IPS DF 19.7 (cell line): ENCODE data around the gene EIF4E1B.

ENCODE experiments used
- DNase-seq: peaks from one replicate; pipeline ENCODE4 v3.0.0-alpha.2; 2013; ENCODE audit warnings: low read depth, low spot score

Gene EIF4E1B

DNA sequence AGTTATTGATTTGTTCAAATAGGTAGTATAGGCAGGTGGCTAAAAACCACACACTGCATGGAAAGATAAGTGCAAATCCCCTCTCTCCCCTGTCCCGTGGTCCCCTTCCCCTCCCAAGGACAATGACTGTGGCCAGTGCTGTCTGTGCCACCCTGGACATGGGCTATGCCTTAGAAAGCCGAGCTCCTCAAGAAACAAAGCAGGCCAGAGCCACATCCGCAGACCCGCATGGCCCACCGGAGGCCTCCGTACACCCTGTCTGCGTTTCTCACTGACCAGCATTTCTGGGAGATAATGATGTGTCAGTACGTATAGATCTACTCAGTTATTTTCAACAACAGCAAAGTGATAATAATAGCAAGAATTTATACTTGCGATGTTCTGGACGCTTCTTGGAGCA is 33.1 kb downstream of the EIF4E1B start:
- DNase-seq: no peak

DNA sequence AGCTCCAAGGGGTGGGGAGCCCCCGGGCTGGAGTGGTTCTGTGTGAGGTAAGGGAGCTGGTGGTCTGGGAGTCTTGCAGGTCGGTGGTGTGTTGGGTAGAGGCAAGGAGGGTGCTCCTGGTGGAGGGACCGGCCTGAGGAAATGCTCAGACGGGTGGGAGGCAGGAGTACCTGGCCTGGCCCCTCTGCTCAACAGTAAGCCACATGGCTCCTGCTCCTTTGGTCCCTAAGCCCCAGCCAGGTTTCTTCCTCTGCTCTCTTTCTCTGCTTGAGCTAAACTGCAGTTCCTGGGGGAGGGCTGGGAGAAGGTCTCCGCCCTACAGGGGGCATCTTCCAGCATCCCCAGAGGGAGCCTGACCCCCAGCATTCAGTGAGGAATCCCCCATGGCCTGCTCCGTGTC is 34.0 kb downstream of the EIF4E1B start:
- no peak for DNase-seq

DNA sequence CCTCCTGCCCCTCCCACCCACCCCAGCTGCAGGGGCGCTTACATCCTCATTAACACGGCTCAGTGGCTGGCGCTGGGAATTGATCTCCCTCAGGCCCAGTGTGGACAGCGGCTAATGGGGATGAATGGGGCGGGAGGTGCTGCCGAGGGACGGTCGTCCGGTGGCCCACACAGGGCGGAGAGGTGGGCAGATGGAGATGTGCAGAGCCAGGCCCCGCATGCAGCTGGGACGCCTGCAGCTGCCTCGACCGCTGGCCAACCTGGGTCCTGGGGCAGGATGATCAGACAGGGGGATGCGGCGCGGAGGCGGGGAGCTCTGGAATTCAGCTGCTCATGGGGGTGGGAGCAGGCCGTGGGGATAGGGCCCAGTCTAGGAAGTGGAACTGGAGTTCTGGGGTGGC is 34.4 kb downstream of the EIF4E1B start:
- DNase-seq: no peak

DNA sequence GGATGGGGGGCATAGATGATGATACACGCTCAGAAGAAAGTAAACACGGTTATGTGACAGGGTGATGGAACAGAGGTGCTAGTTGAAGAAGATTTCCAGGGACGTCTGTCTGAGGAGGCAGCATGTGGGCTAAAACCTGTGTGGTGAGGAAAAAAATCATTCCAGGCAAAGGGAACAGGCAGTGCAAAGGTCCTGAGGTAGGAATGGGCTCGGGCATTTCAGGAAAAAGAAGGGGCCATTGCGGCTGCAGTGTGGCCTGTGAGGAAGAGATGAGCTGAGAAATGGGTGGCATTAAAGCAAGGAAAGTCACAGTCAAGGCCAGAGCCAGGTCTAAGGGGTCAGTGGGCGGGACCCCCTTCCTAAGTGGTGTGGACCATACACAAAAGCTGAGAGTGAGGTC is 35.0 kb downstream of the EIF4E1B start:
- DNase-seq: no peak

DNA sequence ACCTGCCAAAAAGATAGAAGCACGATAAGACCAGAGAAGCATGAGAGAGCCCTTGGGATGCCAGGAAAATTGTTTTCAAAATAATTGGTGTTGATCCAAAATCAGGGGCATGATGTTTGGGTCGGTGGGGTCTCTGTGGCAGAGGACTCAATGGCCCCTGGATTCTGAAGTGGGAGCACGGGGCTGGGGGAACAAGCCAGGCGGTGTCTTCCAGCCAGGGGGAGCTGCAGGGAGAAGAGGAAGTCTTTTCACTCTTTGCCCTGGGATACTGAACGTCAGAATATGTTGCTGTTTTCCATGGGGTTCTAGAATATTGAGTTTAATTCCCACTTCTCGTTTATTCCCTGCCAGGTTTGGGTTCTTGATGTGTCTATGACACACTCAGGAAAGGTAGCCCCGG is 37.2 kb downstream of the EIF4E1B start:
- no peak for DNase-seq

DNA sequence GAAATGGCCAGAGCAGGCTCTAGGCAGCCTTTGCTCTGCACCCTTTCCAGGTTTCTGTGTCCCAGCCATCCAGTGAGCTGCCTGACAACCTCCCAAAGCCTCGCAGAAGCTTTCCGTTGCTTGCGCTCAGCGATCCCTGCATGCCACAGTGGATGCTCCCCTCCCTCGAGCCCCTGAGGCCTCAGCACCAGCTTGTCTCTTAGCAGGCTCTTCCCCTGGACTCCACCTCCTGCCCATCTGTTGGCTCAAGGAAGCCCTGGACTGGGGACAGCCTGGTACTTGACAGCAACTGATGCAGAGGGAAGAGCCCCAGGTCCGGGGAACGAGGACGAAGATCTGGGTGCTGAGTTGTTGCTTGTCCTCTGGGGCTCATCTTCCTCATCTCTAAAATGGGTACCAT is 40.0 kb downstream of the EIF4E1B start:
- no peak for DNase-seq

DNA sequence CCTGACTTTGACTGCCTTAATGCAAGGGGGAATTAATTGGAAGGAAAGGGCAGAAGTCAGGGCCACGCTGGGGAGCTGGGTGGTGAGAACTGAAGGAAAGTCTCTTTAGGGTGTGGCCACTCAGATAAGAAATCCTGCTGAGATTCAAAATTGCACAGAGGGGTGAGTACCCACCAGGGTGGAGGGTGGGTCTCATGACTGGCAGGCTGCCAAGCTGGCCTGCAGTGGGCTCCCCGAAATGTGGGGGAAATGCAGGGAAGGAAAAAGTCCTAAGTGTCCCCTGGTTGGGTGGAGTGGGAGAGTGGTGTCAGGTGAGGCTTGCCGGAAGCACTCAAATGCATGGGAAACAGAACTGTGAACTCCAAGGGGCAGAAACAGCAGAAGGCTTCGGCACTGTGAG is 40.9 kb downstream of the EIF4E1B start:
- no peak for DNase-seq

DNA sequence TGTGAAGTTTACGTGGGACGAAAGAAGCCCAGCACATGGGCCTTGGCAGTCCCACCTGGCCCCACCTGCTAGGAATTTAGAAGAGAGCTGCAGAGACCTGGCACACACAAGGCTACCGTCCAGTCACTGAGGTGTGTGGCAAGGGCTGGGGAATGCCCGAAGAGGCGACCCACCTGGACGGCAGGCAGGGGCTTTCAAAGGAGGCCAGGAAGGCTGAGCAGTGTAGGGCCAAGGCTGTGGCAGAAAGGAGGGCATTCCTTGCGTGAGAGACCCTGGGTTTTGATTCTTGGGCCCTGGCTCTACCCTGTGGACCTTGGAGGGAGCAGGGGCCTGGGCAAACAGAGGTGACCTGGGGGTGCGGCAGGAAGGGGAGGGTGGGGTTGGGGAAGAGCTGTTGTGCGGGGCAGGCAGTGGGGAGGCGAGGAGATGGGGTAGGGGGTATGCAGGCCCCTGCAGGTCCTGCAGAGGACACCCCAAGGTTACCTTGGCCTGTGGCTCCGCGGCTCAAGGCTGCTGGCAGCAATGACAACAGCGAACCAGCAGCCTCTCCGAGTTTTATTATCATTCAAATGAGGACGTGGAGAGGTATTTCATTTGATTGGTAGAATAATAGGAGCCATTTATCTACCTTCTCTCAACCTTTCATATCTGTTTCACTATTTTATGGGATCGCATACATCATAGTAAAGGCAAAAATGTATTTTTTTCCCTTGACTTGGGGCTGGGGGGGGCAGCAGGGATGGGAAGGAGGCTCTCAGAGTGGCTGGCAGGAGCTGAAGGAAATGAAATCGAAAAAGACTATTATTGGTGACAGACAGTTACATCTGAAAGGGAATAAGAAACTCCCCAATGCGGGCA is 41.6 kb downstream of the EIF4E1B start:
- no peak for DNase-seq

DNA sequence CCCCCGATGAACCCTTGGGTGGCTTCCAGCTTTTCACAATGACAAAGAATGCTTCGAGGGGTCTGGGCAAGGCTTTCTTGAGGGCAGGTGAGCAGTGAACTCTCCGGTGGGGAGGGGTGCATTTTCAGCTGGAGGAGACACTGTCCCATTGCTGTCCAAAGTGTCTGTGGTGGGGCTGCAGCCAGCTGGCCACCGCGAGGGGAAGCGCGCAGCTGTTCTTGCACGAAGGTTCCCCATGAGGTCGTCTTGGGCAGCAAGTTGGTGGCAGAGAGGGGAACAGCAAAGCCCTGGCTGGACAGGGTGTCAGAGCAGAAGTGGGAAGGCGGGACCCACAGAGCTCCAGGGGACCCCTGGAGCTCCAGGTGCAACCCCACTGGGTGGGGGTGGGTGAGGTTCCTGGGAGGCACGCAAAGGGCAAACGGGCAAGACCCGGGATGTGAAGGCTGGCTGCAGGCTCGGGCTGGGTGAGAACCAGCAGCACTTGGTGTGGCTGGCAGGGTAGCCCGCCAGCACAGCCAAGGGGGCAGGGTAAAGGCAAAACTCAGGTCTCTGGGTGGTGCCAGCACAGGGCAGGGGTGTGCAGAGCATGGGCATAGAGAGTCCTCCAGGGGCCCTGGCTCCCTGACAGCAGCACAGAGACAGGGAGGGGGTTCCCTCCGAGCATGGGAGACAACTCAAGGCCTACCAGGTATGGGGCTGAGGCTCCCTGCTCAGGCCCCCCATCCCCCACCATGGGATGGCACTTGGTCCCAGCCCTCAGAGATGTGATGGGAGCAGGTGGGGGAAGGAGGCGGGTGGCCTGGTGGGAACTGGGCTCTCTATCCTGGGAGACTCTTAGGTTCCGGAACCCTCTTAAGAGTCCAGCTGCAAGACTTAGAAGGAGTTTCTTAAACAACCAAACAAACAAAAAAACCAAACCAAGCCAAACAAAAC is 43.4 kb downstream of the EIF4E1B start:
- no peak for DNase-seq

DNA sequence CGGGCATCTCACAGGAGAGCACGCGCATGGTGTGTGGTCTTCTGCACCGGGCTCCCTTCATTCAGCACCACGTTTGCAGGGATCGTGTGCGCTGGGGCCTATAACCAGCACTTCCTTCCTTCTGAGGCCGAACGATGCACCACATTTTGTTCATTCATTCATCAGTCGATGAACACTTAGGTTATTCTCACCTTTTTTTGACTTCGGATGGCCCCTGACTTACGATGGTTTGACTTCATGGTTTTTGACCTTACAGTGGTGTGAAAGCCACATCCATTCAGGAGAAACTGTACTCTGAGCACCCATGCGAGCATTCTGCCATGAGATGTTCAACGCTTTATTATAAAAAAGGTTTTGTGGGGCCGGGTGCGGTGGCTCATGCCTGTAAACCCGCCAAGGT is 44.3 kb downstream of the EIF4E1B start:
- no peak for DNase-seq

DNA sequence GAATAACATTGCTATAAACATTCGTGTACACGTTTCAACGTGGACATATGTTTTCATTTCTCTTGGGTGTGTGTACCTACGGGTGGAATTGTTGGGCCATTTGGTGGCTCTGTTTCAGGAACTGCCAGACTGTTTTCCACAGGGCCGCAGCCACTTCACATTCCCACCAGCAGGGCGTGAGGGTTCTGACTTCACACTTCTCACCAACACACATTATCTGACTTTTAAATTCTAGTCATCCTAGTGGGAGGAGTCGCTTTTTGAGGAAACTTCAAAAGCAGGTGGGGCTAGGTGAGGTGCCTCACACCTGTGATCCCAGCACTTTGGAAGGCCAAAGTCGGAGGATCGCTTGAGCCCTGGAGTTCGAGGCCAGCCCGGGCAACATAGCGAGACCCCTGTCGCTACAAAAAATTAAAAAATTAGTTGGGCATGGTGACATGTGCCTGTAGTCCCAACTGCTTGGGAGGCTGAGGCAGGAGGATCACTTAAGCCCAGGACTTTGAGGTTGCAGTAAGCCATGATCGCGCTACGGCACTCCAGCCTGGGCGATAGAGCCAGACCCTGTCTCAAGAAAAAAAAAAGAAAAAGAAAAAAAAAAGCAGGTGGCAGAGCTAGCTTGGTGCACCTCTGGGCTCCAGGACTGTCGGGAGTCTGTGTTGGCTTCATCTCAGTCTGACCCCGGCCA is 45.3 kb downstream of the EIF4E1B start:
- no peak for DNase-seq

DNA sequence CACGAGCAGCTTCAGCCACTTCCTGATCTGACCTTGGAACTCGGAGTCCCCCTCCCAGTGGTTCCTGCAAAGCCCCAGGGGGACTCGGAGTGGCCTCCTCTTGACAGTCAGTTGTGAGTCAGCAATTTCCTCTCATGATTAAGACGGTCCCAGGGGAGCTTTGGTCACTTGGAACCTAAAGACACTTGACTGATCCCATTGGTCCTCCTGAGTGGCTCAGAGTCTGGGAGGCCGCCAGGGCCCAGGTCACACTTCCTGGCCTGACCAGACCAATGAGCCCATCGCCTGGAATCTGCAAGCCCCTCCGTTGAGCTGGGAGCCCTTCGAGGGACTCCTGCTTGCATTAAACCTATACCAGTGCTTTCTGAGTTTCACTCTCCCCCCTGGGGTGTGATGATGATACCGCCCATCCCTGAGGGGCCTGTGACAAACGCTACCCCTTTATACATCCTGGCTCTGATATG is 45.9 kb downstream of the EIF4E1B start:
- DNase-seq: no peak

DNA sequence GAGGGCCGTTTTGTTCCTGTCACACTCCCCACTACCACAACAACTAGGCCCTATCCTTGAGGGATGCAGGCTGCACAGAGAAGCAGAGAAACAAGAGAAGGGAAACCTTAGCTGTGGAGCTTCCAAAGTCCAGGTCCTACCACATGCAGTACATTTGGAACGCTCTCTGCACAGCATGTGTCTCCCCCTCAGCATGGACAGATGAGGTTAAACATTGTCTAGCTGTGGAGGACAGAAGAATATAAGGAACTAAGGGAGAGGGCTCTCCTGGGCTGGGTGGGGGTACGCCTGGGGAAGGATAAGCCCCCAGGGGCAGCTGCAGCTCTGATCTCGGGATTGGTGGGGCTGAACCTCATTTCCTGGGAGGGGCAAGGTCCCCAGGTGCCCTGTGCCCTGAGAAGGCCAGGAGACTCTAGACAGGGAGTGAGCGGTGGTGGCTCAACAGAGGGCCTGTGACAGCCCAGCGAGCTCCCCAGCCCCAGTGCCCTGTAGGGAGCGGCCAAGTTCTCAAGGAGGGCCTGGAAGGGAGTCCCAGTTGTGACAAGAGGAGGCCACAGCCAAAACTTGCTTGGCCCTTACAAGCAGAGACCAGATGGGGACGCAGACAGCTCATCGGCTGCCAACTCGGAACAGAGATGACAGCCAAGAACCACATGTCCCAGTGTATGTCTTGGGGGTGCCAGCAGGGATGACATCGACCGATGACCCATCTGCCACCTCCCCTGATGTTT is 46.9 kb downstream of the EIF4E1B start:
- no peak for DNase-seq

DNA sequence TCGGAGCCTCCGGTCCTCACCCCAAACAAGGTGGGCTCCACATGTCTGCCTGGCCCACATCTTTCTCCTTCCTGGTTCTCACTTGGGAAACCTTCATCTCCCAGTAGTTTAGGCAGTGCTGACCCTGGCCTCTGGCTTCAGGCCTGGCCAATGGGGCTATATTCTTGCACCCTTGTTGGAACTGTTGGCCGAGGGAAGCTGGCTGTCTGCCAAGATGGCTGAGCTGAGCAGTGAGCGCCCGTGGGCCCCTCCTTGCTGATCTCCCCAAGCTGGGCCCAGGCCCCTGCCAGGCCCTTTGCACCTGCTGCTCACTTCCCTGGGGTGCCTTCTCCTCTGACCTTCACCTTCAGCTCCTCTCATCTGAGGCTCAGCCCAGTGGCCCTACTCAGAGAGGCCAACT is 48.1 kb downstream of the EIF4E1B start:
- DNase-seq: no peak

DNA sequence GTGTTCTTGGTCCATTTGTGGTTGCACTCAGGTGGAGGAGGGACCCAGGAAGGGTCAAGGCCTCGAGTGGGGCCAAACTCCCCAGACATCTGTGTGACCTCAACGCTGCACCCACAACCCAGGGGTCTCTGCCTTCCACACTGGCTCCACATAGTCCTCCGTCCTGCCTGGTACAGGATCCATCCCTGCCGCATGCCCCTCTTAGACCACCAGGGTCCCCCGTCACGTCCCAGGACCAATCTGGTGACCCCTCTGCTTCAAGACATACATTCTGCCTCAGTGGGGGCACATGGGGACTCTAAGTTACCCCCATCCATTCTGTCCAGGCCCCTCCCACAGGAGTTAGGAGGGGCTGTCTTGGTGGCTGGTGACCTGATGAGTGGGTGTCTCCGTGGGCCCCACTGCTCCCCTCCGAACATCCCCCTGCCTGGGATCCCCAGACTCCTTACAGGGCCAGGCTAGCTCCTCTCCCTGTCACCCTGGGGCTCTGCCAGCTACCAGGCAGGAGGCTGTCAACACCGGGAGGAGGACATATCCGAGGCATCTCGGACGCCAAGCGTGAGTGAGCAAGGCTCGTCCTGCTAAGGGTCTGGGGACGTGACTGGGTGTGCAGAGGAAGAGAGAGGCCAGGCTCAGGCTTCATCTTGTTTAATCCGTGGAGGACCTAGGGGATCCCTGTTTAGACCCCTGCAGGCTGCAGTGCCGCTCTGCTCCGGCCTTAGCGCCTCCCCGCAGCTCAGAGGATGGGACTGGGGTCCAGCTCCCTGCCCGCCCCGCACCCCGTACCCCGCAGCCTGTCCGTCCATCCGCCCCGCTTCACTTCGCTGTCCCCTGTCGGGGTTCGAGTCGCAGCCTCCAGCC is 49.1 kb downstream of the EIF4E1B start:
- DNase-seq: no peak

DNA sequence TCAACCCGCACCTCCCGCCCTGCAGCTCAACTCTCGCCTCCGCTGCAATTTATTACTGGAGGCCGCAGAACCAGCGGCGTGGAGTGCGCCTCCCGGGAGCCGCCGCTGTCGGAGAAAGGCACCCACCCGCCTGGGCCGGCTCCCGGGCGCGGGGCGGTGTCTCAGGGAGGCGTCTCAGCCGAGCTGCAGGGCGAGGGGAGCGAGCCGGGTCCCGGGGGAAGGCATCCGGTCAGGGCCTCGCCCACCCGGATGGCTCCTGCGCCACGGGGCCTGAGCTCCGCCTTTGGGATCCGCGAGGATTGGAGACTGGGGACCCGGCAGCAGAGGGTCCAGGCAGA is 49.7 kb downstream of the EIF4E1B start:
- no peak for DNase-seq

DNA sequence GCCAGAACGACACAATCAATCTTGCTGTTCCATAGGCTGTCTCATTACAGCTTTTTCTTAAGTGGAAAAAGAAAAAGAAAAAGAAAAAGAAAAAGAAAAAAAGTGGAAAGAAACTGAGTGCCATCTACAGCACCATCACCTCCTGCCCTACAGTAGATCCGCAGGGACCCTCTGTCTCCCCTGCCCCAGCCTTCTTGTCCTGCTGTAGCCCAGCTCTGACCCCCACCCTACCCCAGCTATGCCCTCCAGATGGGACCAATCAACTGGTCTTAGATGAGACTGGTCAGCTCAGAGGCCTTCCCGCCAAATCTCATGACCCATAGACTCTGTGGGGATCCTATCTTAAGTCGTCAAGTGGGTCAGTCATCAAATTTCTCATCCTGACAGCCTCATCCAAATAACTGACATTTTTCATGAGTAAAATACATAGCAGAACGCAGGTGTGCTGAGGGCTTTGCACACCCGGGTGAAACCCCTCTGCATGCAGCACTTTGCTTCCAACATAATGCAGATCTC is 51.6 kb downstream of the EIF4E1B start:
- no peak for DNase-seq

DNA sequence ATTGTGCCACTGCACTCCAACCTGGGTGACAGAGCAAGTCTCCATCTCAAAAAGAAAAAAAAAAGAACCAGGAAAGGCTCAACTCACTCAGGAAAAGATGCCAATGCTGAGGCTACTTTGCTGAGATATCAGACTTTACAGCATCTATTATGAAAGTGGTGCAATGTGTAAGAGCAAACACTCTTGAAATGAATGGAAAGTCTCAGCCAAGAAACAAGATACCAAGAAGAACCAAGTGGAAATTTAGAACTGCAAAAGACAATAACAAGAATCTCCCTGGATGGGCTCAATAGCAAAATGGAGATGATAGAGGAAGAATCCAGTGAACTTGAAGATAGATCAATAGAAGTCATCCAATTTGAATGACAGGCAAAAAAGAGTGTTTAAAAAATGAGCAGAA is 54.5 kb downstream of the EIF4E1B start:
- no peak for DNase-seq

DNA sequence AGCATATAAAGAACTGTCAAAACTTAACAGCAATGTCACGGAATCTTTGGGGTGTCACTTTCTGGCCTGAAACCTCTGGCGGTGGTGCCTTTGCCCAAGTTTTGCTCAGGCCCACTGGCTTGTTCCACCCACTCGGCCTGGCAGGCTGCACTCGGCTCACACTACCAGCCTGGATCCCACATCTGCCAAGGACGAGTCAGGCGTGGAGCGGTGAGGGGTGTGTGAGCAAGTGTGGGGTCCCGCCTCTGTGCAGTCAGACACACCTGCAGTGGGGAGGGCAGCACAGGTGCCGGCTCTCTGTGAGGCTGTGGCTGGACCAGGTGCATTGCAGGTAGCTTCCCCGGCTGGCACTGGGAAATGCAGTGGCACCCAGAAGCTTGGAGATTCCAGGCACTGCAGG is 56.8 kb downstream of the EIF4E1B start:
- DNase-seq: no peak

DNA sequence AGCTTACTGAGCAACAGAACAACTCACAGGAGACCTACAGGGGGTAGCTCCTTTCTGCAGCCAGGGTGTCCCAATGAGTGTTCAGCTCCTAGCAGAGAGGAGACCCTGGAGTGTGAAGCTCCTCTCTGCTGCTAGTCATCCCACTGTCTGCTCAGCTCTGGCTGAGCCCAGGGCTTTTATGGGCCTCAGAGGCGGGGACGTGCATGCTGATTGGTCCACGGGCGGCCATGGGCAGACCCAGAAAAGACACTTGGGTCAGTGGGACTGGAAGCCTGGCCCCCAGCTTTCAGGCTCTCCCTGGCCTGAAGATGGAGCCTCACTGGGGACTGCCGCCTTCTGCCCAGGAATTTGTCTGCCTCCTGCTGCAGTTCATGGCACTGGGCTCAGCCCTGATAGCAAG is 57.4 kb downstream of the EIF4E1B start:
- no peak for DNase-seq
